K562 treated with DMSO at 1 percent for 48 hours (cell line): ENCODE data around the gene ZCCHC8. TPM values are rescaled to one million over a fixed set of nuclear protein-coding genes. Genes with fewer than 3 reads are reported as not detected.

Experiments
- total RNA-seq: library from RNA; unstranded; fragments of 300-600 nt; gene quantifications from 2 replicates; pipeline ENCODE4 v1.2.3, GENCODE V29; 2022; ENCODE audit warnings: low replicate concordance; ENCODE audit errors: extremely low read depth

ZCCHC8 gene
- not detected in 2 replicates for total RNA-seq

GRCh38 chr12:122500685-122501488, at the start of gene ZCCHC8:
Gene ZCCHC8 (minus strand): TSS chr12:122500932. CDS start chr12:122500840, 92 bp downstream.

GRCh38 chr12:122526683-122527477, 26.1 kb upstream of the ZCCHC8 start, which contains the start of the genes KNTC1 and RSRC2:
Gene KNTC1 (plus strand): TSS chr12:122527249. CDS start chr12:122530064, 2,815 bp downstream.
Gene RSRC2 (minus strand): TSS chr12:122526936. CDS start chr12:122526853, 83 bp downstream.

GRCh38 chr12:122421821-122422729, 78.7 kb downstream of the ZCCHC8 start, which contains the start of gene CLIP1:
Gene CLIP1 (minus strand): TSS chr12:122422669. CDS start chr12:122380452, 42,217 bp downstream.

Other genes with a start within 250 kb of the ZCCHC8 start
- not detected in 2 replicates for gene VPS33A, start 234.4 kb downstream of the ZCCHC8 start, total RNA-seq
- not detected in 2 replicates for gene CLIP1, start 78.3 kb downstream of the ZCCHC8 start, total RNA-seq
- gene RSRC2, start 26.0 kb upstream of the ZCCHC8 start, total RNA-seq: not detected in 2 replicates
- 100.0 TPM in 1 of 2 replicates, not detected in the other for gene KNTC1, start 26.3 kb upstream of the ZCCHC8 start, total RNA-seq
- gene HCAR2, start 202.4 kb upstream of the ZCCHC8 start, total RNA-seq: not detected in 2 replicates
- gene HCAR3, start 215.9 kb upstream of the ZCCHC8 start, total RNA-seq: not detected in 2 replicates
- not detected in 2 replicates for gene HCAR1, start 229.9 kb upstream of the ZCCHC8 start, total RNA-seq